T-helper 2 cell treated with Interferon-gamma antibody and Interleukin-4, amounts not matched to agents 5 μg/mL and 100 μg/mL, for 36 hours (primary cell): Measurements from ENCODE around the gene SECISBP2.

Source experiments
- DNase-seq: peaks from one replicate; pipeline ENCODE4 v3.0.0; 2021; ENCODE audit warnings: low spot score
- H3K27ac Mint-ChIP-seq: one replicate; pipeline ENCODE4 v1.8.0; 2021; ENCODE audit warnings: mild to moderate bottlenecking, mixed read lengths
- H3K27me3 Mint-ChIP-seq: one replicate; pipeline ENCODE4 v1.8.0; 2021; ENCODE audit warnings: low read depth, mixed read lengths
- H3K36me3 Mint-ChIP-seq: one replicate; pipeline ENCODE4 v1.8.0; 2021; ENCODE audit warnings: low read depth, mixed read lengths
- H3K4me1 Mint-ChIP-seq: one replicate; pipeline ENCODE4 v1.8.0; 2021; ENCODE audit warnings: low read depth, mixed read lengths
- H3K4me3 Mint-ChIP-seq: one replicate; pipeline ENCODE4 v1.8.0; 2022; ENCODE audit warnings: mild to moderate bottlenecking, moderate library complexity, mixed read lengths
- H3K9me3 Mint-ChIP-seq: one replicate; pipeline ENCODE4 v1.8.0; 2021; ENCODE audit warnings: mixed read lengths

The SECISBP2 gene

DNA sequence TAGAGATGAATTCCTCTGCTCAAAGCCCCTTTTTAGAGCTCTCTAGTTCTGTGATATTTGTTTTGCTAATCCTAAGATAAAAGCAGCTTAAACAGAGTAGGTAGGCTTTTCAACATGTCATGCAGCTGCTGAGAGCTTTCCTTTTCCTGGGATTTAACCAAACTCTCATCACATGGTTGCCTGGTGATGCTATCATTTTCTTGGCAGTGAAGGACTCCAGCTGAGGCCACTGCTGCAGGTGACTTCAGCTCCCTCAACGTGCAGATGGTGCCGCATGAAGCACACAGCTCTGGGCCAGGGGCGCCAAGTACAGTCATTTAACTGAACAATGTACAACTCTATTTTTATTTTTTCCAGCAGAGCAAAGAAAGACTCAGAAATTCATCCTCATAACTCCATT is 42.2 kb downstream of the SECISBP2 start:
- peak overlapping the region; percentile 53 for H3K27ac Mint-ChIP-seq
- no peaks in the 10 kb centered on the region for H3K9me3 Mint-ChIP-seq
- peaks cover 17% of the 10 kb centered on the region for H3K4me1 Mint-ChIP-seq
- DNase-seq: no peak
- H3K27me3 Mint-ChIP-seq: no peaks in the 10 kb centered on the region
- H3K36me3 Mint-ChIP-seq: peaks cover 65% of the 10 kb centered on the region
- no peak overlapping the region for H3K4me3 Mint-ChIP-seq

GRCh38 chr9:89361031-89361430 is 42.7 kb downstream of the SECISBP2 start:
- H3K36me3 Mint-ChIP-seq: peaks cover 62% of the 10 kb centered on the region
- no peaks in the 10 kb centered on the region for H3K9me3 Mint-ChIP-seq
- H3K27me3 Mint-ChIP-seq: no peaks in the 10 kb centered on the region
- no peak for DNase-seq
- H3K27ac Mint-ChIP-seq: peak overlapping the region; percentile 53
- peaks cover 17% of the 10 kb centered on the region for H3K4me1 Mint-ChIP-seq
- no peak overlapping the region for H3K4me3 Mint-ChIP-seq

DNA sequence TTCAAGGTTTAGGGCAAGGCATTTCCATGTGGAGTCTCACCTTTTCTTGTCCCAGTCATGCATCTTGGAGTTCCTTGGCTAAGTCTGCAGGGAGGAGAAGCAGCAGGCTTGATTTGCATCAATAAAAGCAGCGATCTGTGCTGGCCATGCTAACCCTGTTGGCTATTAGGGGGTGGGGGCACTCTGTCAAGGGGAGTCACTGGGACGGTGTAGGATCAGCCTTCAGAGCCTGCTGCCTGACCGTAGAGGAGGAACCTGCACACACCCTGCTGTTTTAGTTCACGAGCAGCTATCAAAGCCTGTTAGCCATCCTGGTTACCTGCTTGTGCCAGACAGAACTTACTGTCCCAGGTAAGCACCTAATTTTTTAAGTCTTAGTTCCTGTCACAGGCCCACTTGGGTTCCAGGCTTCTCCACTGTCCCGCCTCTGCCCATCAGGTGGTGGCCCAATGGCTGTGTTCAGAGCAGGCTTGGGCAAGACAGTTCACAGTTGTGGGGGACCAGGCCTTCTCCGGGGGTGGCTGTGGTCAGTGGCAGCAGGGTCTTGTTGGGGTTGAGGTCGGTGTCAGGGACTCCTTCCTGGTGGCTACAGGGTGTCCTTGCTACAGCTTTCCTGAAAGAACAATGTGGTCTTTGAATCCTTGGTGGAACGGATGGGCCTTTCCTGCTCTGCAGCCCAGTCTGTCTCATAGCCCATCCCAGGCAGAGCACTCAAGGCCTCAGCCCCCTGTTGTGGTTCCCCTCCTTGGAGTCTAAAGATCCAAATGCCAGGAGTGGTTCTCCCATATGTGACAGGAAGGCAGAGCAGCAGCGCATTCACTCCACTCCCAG is 43.7 kb downstream of the SECISBP2 start:
- Mint-ChIP-seq H3K4me1 (peaks cover 17% of the 10 kb centered on the region), H3K4me3 (no peak overlapping the region), H3K27me3 (no peaks in the 10 kb centered on the region), H3K36me3 (peaks cover 53% of the 10 kb centered on the region), H3K9me3 (no peaks in the 10 kb centered on the region), H3K27ac (peak overlapping the region; percentile 36)
- DNase-seq: no peak

- peaks cover 12% of the 10 kb centered on the region for H3K4me1 Mint-ChIP-seq
- peaks cover 47% of the 10 kb centered on the region for H3K36me3 Mint-ChIP-seq
- H3K4me3 Mint-ChIP-seq: no peak overlapping the region
- H3K27me3 Mint-ChIP-seq: no peaks in the 10 kb centered on the region
- H3K27ac Mint-ChIP-seq: no peak overlapping the region
- no peak for DNase-seq
- H3K9me3 Mint-ChIP-seq: no peaks in the 10 kb centered on the region
Observed at GRCh38 chr9:89362647-89363310, 44.5 kb downstream of the SECISBP2 start.

DNA sequence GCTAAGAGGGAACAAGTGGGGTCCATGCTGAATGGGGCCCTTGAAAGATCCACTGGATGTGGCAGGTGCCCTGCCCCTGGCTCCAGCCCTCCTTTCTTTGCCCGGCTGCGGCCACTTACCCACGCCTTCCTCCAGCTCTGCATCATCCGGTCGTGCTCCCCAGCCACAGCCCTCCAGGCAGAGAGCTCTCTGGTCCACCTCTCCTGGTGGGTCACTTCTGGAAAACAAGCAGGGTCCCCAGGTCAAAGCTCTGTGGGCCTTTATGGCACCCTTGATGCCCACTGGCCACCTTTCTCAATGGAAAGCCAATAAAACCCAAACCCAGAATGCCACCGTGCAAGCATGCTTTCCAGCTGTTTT is 45.0 kb downstream of the SECISBP2 start:
- no peak for DNase-seq
- Mint-ChIP-seq H3K4me3 (no peak overlapping the region), H3K9me3 (no peaks in the 10 kb centered on the region), H3K4me1 (peaks cover 12% of the 10 kb centered on the region), H3K27ac (no peak overlapping the region), H3K36me3 (peaks cover 43% of the 10 kb centered on the region), H3K27me3 (no peaks in the 10 kb centered on the region)

GRCh38 chr9:89363921-89364665 is 45.8 kb downstream of the SECISBP2 start:
- Mint-ChIP-seq H3K4me1 (peaks cover 15% of the 10 kb centered on the region), H3K27ac (no peak overlapping the region), H3K36me3 (peaks cover 37% of the 10 kb centered on the region), H3K9me3 (no peaks in the 10 kb centered on the region), H3K27me3 (no peaks in the 10 kb centered on the region), H3K4me3 (no peak overlapping the region)
- DNase-seq: no peak

DNA sequence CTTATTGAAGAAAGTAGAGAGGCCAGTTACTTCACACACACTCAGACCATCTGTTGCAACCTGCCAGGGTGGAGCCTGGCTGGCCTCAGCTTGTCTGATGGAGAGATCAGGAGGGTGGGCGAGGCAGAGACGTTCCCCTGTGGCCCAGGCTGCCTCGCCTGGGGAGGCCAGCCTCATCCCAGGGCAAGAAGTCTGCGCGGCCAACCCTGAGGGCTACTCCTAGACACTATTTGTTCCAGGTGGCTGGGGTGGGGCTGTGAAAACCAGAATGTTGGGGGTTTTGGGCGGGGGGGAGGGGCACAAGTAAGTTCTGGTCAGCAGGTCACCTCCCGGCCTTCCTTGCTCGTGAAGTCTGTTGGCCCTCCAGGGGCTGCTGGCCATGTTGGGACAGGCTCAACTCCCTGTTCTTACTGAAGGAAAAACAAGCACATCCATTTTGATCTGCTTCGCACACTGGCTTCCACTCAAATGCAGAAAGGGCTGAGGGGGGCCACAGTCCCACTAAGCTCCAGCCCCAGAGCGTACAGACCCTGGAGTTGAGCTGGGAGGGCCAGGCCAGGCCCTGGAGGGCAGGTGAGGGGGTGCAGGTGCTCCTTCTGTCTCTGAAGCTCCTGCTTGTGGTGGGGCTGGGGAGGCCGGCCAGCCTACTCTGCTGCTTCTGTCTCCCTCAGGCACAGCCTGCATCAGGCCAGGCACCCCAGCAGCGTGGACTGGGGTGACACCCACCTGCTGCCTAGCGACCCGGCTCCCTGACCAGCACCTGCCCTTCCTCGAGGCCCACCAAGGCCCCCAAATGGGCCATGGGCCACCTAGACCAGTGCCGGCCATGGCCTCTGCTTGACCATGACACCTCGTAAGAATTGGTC is 46.6 kb downstream of the SECISBP2 start:
- H3K27ac Mint-ChIP-seq: no peak overlapping the region

DNA sequence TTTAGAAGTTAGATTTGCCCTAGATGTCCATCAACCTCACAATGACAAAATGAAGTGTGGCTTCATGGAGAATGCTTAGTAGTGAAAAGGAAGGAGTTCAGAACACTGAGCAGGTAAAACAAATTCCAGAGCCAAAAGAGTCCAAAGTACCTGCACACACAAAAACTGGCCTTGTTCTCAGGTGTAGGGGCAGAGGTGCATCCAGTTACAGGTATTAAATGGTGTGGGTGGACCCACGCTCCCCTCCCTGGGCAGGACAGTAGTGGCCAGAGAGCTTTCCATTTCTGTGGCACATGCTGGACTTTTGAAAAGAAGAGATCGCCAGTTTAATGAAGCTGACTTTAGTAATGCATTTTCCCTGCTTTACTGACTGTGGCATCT is 47.2 kb downstream of the SECISBP2 start:
- peaks cover 10% of the 10 kb centered on the region for H3K4me1 Mint-ChIP-seq
- peaks cover 25% of the 10 kb centered on the region for H3K36me3 Mint-ChIP-seq
- H3K9me3 Mint-ChIP-seq: no peaks in the 10 kb centered on the region
- H3K27me3 Mint-ChIP-seq: no peaks in the 10 kb centered on the region
- no peak for DNase-seq
- no peak overlapping the region for H3K4me3 Mint-ChIP-seq
- no peak overlapping the region for H3K27ac Mint-ChIP-seq

More for the DNA sequence above, 46.6 kb downstream of the SECISBP2 start:
- Mint-ChIP-seq H3K4me3 (no peak overlapping the region), H3K9me3 (no peaks in the 10 kb centered on the region), H3K4me1 (peaks cover 15% of the 10 kb centered on the region), H3K36me3 (peaks cover 30% of the 10 kb centered on the region), H3K27me3 (no peaks in the 10 kb centered on the region)
- no peak for DNase-seq

- Mint-ChIP-seq H3K27me3 (no peaks in the 10 kb centered on the region), H3K27ac (no peak overlapping the region), H3K4me1 (peaks cover 4% of the 10 kb centered on the region), H3K9me3 (no peaks in the 10 kb centered on the region), H3K36me3 (peaks cover 13% of the 10 kb centered on the region), H3K4me3 (no peak overlapping the region)
- no peak for DNase-seq
Observed at GRCh38 chr9:89366711-89367110, 48.4 kb downstream of the SECISBP2 start.

GRCh38 chr9:89367281-89367680 is 49.0 kb downstream of the SECISBP2 start:
- no peak for DNase-seq
- peaks cover 10% of the 10 kb centered on the region for H3K36me3 Mint-ChIP-seq
- no peak overlapping the region for H3K27ac Mint-ChIP-seq
- no peak overlapping the region for H3K4me3 Mint-ChIP-seq
- no peaks in the 10 kb centered on the region for H3K27me3 Mint-ChIP-seq
- peaks cover 6% of the 10 kb centered on the region for H3K4me1 Mint-ChIP-seq
- no peaks in the 10 kb centered on the region for H3K9me3 Mint-ChIP-seq

GRCh38 chr9:89367726-89368437 is 49.6 kb downstream of the SECISBP2 start:
- Mint-ChIP-seq H3K4me3 (no peak overlapping the region), H3K4me1 (peaks cover 12% of the 10 kb centered on the region)

DNA sequence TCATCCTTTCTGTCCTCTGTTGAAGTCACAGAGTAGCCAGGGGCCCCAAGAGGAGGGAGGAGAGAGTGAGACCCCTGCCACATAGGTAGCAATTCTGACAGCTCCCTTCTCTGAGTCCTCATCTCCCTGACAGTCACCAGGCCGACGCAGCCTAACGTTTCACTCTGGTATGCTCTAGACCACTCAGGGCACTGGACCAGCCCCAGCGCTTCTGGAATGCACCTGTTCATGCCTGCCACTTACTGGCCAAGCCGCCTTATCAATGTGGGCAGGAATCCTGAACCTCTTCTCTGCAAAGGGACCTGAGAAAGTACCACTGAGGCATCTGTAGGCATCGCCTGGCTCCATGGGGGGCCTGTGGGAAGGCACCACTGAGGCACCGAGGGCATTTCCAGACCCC is 50.2 kb downstream of the SECISBP2 start:
- H3K27ac Mint-ChIP-seq: no peak overlapping the region
- no peaks in the 10 kb centered on the region for H3K9me3 Mint-ChIP-seq
- peaks cover 17% of the 10 kb centered on the region for H3K4me1 Mint-ChIP-seq
- no peaks in the 10 kb centered on the region for H3K27me3 Mint-ChIP-seq
- H3K4me3 Mint-ChIP-seq: no peak overlapping the region
- no peak for DNase-seq
- H3K36me3 Mint-ChIP-seq: peaks cover 12% of the 10 kb centered on the region

More at GRCh38 chr9:89367726-89368437, 49.6 kb downstream of the SECISBP2 start:
- Mint-ChIP-seq H3K27me3 (no peaks in the 10 kb centered on the region), H3K9me3 (no peaks in the 10 kb centered on the region), H3K36me3 (peaks cover 11% of the 10 kb centered on the region), H3K27ac (no peak overlapping the region)
- DNase-seq: no peak

- H3K4me1 Mint-ChIP-seq: peaks cover 21% of the 10 kb centered on the region
- no peak for DNase-seq
- no peak overlapping the region for H3K4me3 Mint-ChIP-seq
- H3K27me3 Mint-ChIP-seq: no peaks in the 10 kb centered on the region
- H3K36me3 Mint-ChIP-seq: peaks cover 12% of the 10 kb centered on the region
- H3K27ac Mint-ChIP-seq: no peak overlapping the region
- H3K9me3 Mint-ChIP-seq: no peaks in the 10 kb centered on the region
Observed at GRCh38 chr9:89368978-89369377, 50.7 kb downstream of the SECISBP2 start.
